CD4-positive, alpha-beta T cell treated with Interleukin-1 beta for 1 hour (primary cell): ENCODE measurements around the gene SPATA18.
"Not testable (repeated sequence)": the region's sequence is repeated elsewhere in the genome, so short reads cannot be mapped to it uniquely, and the experiment has no call there.

Source experiments
- DNase-seq, 2 donors: peaks; one replicate each; pipeline ENCODE4 v3.0.0-alpha.2; 2020 to 2022

The SPATA18 gene

DNA sequence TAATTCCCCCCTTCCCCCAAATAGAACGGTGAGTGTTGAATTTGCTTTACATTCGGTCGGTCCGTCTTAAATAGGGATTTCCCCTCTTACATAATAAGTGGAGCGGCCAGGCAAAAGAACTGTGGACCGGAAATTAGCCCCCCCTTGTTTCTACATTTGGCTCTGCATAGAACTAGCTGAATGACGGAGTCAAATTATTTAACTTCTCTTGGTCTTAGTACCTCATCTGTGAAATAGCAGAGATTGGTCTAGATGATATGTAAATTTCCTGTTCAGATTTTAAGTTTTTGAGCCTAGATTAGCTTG, 1.3 kb downstream of the SPATA18 start:
- DNase-seq: no peak

DNA sequence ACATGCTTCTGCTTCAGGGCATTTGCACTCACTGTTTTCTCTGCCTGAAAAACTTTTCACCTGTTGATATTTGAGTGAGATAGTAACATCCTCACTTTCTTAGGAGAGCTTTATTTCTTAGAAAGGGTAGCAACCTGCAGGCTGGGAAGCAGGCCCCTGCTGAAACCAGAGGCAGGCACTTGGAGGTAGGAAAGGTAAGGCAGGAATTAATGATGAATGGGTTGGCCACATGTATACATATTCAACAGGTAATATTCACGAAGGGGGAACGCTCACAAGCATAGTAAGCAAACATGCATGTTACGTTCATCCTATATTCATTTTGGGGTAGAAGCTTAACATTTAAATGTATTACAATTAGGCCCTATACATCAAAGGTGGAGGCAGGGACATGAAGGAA, 3.1 kb downstream of the SPATA18 start:
- DNase-seq: no peak

DNA sequence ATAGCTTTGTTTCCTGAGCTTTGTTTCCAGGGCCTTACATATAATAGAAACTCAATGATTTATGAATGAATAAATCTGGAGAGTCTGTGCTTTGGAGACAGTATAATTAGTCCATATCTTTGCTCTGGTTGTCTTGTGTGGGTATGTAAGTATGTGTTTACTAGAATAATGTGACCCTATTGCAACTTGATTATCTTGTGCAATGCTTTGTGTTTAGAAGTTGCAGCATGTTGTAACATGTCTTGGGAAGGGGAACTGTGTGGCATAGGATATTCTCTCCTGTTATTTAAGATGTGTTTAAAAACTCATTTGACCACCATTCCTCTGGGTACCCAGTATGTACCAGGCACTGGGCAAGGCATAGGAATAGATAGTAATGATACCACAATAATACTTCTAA, 6.1 kb downstream of the SPATA18 start:
- no peak for DNase-seq

DNA sequence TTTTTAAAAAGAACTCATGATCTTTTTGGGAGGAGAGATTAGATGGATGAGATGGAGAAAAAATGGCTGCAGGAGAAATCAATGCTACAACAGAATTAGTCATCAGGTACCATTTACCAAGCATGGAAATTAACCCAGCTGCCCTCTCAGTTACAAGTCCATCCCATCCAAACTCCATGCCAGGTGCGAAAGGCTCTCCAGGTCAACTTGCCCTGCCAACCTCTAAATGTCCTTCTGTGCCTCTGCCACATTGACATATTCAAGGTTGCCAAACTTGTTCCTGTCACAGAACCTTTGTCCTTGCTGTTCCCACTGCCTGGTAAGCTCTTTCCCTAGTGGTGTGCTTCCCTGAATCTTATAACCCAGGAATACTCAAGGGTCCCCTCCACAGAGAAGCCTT, 7.2 kb downstream of the SPATA18 start:
- DNase-seq: no peak

DNA sequence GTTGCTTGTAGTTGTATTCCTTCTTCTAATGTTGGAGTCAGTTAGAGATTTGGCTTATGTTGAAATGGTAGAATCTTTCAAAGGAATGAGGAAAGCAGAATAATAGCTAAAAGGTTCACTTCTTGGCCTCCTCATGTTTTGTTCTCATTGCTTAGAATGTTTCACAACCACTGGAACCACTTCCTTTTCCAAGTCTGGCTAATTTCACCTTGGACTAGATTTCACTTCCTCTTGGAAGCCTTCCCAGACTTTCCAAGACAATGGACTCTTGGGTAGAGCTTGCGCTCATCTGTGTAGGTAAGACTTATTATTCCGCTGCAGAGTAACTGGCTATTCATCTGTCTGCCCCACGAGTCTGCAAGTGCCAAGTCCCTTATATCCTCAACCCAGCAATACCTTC, 8.3 kb downstream of the SPATA18 start:
- DNase-seq: no peak

DNA sequence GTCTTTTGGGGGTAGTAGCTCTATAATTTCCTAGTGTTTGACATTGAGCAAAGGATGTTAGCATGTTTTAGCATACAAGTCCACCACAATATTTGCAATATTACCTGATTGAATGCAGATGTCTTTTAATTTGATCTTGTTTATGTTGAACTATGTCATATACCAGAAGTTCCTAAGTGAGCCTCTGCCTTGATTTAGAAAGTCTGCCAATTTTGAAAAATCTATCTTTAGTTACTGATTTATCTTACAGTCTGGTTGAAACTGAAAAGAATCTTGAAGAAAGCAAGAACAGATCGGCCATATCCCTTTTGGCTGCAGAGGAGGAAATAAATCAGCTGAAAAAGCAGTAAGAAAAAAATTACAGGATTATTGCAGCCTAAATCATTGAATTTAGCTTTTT, 18.5 kb downstream of the SPATA18 start:
- DNase-seq: no peak

DNA sequence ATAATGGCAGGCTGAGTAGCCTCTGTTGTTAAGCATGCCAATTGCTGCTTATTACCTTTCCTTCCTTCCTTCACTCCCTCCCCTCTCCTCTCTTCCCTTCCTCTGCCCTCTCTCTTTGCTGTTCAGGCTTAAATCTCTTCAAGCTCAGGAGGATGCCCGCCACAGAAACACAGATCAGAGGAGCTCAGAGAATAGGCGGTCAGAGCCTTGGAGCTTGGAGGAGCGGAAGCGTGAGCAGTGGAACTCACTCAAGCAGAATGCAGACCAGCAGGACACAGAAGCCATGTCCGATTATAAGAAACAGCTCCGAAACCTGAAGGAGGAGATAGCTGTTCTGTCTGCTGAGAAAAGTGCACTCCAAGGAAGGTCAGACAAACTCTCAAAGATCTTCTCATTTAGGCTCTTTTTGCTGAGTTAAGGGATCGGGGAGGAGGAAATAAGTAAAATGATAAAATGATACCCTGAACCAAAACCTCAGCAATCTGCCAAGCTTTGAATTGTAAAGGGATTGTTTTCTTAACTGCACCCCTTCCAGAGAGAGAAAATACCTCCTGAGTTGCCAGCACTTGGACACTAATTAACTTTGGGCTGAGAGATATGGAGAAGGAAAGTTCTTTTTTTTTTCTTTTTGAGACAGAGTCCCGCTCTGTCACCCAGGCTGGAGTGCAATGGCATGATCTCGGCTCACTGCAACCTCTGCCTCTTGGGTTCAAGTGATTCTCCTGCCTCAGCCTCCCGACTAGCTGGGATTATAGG, 20.9 kb downstream of the SPATA18 start:
- DNase-seq: no peak

DNA sequence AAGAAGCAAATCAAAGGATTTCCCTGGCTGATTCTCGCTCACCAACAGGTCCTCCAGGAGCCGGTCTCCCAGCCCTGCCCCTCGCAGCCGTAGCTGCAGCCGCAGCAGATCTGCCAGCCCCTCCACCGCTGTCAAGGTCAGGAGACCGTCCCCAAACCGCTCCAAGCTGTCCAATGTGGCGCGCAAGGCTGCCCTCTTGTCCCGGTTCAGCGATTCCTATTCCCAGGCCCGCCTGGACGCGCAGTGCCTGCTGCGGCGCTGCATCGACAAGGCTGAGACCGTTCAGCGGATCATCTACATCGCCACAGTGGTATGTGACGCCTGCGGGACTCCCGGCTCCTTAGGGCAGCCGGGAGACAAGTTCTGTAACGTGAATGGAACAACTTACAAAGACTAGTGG, 25.6 kb downstream of the SPATA18 start:
- DNase-seq: no peak

DNA sequence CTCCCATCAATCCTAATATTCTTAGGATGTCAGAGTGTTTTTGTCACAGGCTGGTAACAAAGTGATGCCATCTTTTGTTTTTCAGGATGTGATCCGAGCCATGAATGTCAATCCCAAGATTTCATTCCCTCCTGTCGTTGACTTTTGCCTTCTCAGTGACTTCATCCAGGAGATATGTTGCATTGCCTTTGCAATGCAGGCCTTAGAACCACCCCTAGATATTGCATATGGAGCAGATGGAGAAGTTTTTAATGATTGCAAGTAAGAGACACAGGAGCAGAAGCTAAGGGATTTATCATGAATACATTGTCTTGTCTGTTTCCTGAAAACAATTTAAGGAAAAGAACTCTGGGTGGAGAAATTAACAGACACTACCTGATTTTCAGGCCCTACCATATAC, 28.6 kb downstream of the SPATA18 start:
- no peak for DNase-seq

DNA sequence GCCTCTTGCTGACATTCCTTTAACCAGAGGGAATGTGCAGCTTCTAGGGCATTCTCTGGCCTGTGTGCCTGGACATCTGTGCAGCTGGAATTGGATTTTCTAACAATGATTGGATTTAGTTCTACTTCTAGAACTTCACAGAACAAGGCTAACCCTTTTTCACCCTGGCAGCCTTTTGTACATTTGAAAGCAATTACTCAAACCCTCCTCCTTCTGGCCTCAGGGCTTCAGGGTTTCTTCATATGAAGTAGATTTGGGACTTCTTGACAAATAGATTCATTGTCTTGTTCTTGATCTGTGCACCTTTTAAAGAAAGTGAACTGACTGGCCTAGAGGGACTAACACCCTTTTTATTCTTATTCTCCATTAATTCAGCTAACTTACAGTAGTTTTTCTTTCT, 30.1 kb downstream of the SPATA18 start:
- DNase-seq: no peak

DNA sequence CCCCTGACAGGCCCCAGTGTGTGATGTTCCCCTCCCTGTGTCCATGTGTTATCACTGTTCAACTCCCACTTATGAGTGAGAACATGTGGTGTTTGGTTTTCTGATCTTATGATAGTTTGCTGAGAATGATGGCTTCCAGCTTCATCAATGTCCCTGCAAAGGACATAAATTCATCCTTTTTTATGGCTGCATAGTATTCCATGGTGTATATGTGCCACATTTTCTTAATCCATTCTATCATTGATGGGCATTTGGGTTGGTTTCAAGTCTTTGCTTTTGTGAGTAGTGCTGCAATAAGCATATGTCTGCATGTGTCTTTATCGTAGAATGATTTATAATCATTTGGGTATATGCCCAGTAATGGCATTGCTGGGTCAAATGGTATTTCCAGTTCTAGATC, 35.3 kb downstream of the SPATA18 start:
- DNase-seq: not testable (repeated sequence)

DNA sequence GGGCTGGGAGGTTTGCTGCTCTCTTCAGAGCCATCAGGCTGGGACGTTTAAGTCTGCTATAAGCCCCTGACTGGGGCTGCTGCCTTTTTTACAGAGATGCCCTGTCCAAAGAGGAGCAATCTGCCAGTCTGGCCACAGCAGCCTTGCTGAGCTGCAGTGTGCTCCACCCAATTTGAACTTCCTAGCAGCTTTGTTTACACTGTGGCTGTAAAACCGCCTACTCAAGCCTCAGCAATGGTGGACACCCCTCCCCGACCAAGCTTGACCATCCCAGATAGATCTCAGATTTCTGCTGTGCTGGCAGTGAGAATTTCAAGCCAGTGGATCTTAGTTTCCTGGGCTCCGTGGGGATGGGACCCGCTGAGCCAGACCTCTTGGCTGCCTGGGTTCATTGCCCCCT, 40.7 kb downstream of the SPATA18 start:
- no peak for DNase-seq

DNA sequence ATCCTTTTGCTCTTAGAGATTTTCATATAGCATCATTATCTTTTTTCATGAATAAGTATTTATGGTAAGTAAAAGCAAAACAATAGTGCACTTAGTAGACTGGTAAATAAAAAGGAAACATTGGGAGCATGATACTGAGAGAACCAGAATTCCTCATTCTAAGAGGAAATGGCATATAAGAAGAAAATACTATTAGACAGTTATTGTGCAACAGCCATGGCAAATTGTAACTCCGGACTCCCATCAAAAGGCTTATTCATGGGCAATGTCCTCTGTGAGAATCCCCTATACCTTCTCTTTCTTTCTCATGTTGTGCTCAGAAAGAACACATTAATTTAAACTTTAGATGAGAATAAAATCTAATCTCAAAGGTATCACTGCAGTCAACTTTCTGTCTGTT, 42.4 kb downstream of the SPATA18 start:
- DNase-seq: no peak

DNA sequence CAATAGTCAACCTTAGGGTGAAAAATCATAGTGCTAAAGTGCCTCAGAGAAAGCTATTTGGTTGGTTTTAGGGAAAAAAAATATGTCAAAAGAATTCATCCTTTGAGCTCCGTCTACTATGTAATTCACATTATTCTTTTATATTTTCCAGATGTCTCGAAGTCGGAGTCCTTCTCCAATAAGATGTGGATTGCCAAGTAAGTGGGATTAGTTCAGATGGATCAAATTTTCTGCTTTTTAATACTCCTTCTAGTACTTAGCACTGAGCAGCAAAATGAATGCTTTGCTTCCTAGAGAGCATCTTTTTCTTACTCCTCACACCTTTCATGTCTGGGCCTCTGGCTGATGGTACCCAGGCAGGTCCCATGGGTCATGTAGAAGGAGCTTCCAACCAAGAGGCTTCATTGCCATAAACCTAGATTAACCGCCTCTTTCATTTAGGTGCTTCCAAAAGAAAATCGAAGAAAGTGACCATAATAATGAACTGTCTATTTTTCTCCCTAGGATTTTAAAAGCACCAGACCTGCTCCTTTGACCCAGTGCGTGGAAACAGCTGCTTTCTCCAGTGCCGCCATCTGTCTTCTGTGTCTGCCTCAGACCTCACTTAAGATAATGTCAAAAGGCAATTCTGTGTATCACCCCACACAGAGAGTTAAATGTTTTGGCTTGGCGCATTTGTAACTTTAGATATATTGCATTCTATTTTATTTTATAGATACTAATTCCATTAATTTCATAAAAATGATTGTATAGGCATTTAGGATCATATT, 43.5 kb downstream of the SPATA18 start:
- no peak for DNase-seq

DNA sequence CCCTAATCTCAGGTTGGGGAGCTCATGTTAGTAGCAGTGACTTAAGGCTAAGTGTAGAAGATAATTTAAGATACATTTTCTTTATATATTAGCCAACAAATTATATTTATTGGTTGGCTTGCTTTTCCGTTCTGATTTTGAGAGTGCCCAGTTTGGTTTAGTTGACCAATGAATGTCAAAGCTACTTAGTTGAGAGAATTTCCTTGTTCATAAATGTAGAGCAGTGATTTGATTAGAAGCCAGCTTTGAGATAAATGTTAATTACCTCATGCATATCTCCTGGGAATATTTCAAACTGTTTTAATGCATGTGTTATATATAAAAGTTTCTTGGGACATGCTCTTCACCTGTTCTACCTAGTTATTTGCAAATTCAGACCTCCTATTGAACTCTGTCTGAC, 44.3 kb downstream of the SPATA18 start:
- DNase-seq: no peak

DNA sequence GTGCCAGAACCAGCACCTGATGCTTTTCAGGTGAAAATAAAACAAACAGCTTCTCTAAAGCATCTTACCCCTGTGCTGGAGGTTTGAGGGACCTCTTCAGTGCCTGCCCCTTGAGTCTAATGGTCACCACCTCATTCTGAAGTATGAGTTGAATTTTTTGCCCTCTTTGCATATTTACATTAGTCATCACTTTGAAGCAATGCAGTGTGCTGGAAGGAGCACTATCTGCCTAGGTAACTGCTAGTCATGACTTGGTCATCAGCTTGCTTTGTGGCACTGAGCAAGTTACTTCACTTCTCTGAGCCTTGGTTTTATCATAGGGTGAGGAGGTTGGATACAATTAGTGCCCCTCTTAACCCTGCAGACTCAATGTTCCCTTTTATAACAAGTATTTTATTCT, 44.9 kb downstream of the SPATA18 start:
- no peak for DNase-seq

DNA sequence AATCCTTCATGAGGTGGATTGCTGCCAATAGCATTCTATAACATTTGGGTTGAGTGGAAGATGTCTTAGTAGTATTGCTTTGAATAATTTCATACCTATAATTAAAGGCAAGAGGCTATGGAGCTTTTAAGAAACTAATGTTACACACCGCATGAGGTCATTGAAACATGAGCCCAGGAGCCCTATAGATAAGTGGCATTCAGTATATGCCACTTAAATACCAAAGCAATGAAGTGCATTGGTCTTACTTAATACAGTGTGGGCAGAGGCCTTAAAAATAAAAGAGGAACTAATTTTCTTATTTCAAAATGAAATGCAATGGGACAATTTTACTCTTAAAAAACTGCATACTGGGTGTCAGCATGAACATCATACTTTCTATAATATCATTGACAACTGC, 47.5 kb downstream of the SPATA18 start:
- DNase-seq: no peak

DNA sequence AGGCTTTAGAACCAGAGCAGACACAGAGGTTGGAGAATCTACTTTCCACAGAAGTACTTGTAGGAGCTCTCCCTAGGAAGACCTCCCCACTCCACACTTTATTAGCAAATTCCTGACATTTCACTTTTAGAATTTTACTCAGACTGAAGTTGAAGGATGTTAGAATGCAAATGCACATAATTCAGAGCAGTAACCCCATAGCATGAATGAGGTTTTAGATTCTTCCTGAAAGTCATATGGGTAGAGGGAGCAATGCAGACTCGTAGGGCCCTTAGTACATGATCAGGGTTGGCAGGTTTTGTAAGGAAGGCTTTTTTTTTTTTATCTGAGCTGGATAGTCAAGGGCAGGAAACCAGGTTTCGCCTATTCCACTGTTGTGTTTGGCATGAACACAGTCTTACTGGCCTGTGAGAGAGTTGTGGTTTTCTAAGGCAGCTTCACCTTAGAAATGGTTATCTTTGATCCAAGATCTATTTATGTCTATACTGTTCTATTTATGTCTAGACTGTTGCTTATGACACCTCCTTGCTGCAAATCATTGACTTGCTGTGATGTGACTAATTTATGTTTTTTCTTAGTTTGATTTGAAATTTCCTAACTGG, 48.9 kb downstream of the SPATA18 start:
- DNase-seq: no peak

DNA sequence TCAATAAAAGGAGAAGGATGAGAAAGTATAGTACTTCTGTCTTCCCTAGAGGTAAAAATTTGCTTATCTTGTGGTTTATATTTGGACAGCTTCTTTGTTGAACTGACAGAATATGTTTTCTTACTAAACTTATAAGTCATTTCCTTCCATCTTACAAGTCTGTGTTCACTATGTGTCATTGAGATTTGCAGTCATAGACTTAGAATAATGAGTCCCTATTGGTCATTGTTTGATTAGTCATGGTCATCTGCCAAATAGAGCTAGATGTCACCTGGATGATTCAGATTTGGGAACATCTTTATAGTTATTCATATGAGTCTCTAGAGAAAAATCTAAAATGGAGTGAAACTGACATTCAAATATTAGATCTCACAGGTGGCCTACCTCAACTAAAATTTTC, 51.5 kb downstream of the SPATA18 start:
- DNase-seq: no peak

DNA sequence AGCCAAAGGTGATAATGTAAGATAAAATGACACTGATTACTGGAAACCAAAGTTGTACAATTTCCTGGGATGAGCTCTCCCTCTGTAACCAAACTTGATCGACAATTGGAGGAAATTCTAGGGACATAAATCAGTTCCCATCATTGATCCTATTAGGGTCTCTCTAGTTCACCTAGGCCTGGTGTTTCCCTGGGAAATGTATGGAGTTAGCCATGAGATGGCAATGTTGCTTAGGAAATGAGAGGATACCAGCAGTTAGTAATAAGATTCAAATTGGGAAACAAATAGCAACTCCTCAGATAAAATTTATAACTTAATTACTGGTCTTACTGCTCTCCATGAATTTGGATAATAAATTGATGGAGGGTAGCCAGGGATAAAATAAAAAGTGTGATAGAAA, 52.2 kb downstream of the SPATA18 start:
- DNase-seq: no peak

DNA sequence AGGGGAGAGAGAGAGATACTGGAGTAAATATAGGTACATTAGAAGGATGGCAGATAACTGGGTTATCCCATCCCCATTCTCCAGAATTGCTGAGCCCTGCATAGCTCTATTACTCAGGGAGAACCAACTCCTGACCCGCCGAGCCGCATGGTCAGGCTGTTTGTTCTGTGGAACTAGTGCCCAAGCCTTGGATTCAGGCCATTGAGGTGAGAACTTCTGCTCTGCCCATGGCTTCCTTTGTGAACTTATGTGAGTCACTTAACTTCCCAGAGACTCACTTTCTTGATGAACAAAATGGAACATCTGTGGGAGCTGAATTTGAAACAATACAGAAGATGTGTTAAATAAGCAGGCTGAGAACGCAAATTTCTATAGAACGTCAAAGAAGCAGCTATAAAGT, 54.2 kb downstream of the SPATA18 start:
- DNase-seq: no peak

DNA sequence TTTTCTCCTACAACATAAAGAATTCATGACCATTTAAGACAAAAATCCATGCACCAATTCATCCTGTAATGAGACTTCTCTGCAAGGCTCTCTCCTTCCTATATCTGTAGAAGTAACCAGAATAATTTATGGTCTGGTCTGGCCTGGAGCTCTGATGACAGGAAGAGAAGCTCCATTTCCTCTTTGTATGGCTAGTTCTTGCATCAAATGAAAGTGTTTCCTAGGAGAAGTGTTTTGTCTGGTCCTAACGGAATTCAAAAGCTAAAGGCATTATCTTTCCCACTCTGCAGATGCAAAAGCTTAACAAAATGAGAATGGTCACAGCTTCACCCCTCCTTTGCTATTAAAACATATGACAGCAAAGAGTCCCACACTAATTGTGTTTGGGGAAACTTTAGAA, 55.1 kb downstream of the SPATA18 start:
- DNase-seq: no peak

DNA sequence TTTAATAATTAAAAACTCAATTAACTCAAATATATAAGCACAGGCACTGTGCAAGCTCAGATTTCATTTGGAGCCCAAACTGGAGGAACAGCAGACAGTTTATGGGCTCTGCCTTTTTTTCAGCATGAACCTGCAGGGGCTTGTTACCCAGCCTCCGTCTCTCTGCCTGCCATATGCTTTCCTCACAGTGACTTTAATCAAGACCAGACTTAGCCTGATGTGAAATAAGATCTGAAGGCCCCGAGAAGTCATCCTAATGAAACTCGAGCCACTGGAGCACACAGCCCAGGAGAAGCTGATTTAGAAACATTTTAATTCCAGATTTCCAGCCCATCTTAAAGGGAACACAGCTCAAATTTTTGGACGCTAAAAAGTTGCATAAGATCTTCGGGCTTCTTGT, 55.6 kb downstream of the SPATA18 start:
- no peak for DNase-seq

DNA sequence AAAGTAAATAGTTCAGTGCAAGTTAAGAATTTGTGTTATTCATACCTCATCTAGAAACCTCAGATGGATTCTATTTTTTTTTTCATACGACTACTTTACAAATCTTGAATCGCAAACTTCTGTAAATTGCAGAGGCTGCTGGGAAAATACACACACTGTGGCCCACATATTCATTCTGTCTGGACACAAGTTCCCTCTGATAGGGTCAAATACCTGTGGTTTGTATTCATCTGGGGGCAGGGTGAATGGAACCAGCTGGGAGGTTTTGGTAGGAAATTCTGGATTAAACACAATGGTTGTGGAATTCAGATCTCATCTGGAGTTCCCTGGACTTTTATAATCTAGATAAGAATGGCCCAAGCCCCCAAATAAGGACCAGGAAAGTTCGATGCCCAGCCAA, 56.2 kb downstream of the SPATA18 start:
- DNase-seq: no peak

DNA sequence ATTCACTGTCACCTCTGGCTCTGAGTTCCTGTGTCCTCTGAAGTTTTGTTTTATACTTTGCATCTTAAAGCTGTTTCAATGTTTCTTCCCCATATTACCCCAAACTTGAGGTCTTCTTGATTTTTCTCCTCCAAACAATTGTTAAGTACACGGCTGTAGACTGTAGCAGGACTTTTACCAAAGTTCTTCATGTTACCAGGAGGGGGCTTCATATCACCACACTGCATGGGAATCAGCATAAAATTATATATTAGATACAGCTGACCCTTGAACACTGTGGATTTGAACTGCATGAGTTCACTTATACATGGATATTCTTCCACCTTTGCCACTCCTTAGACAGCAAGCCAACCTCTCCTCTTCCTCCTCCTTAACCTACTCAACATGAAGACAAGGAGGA, 56.6 kb downstream of the SPATA18 start:
- no peak for DNase-seq
